Measurements from ENCODE around the gene TSSK3. TPM values are rescaled to one million over a fixed set of nuclear protein-coding genes. Genes with fewer than 3 reads are reported as not detected.

TSSK3 gene
- total and polyA plus RNA-seq, 9 of the 15 experiments (the other 6 are each of a cell fraction or from before 2014, with no cell fraction given), result 0.27 to 2.8 (median 1.9) TPM

DNA sequence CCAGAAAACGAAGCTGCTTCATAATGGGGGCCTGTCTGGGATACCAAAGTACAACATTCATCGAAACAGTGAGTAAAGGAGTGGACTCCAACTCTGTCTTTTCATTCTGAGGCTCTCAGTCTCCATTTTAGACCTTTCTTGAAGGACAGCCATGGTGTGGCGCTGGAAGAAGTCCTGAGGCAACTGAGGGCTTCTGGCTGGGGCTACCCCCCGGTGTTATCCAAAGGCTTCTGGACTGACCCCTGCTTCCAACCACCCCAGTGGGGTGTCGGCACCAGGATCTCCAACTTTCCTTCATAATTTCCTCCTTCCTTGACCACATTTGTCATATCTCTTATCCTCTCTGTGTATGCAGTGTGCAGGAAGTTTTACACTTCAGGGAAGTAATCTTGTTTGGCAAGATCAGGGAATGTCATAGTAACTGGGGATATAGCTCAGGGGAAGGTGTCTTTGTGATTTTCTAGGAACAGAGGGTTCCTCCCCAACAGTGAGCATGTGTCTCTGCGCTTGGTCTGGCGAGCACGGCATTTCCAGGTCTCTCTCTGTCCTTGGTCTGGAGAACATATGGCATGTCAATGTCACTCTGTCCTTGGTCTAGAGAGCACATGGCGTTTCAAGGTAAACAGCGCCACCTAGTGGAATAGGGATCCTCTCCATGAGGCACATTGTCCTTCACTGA, 51.3 kb downstream of the TSSK3 start (continued):
- TF ChIP-seq, protein P1, sequence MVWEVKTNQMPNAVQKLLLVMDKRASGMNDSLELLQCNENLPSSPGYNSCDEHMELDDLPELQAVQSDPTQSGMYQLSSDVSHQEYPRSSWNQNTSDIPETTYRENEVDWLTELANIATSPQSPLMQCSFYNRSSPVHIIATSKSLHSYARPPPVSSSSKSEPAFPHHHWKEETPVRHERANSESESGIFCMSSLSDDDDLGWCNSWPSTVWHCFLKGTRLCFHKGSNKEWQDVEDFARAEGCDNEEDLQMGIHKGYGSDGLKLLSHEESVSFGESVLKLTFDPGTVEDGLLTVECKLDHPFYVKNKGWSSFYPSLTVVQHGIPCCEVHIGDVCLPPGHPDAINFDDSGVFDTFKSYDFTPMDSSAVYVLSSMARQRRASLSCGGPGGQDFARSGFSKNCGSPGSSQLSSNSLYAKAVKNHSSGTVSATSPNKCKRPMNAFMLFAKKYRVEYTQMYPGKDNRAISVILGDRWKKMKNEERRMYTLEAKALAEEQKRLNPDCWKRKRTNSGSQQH (CRISPR knock-in tag; IDR thresholded peaks at IDR 0.05), result no peak
- TF ChIP-seq ATF1 (CRISPR knock-in tag; IDR thresholded peaks at IDR 0.05) (no peak), ATF1 (tag; IDR thresholded peaks at IDR 0.05) (peak; percentile 52), ZNF277 (CRISPR knock-in tag; IDR thresholded peaks at IDR 0.05; ENCODE audit: borderline replicate concordance) (no peak), CAMTA2 (CRISPR knock-in tag; conservative IDR thresholded peaks at IDR 0.05) (no peak), SMAD3 (CRISPR knock-in tag; conservative IDR thresholded peaks at IDR 0.05) (no peak), FOXA3 (CRISPR knock-in tag; conservative IDR thresholded peaks at IDR 0.05 in 1 of 2, IDR thresholded peaks at IDR 0.05 in 1 of 2) (peak in 1 of 2 experiments; percentile 29; a peak in 1 of 4 replicates), SIX5 (IDR thresholded peaks at IDR 0.05; ENCODE audit: borderline replicate concordance in 1 of 2, insufficient read depth in 1 of 2, low read depth in 1 of 2, low read length in 2 of 2) (no peak), PYGO2 (tag; IDR thresholded peaks at IDR 0.05) (no peak), MTA2 (IDR thresholded peaks at IDR 0.05; ENCODE audit: low read depth) (no peak), MTA3 (IDR thresholded peaks at IDR 0.05; ENCODE audit: borderline replicate concordance) (peak; percentile 56), STAT5A (IDR thresholded peaks at IDR 0.05; ENCODE audit: borderline replicate concordance, low read length) (no peak), RB1 (IDR thresholded peaks at IDR 0.05; ENCODE audit: low read depth) (peak; percentile 52; the same call in 1 of the 2 replicates), THRAP3 (IDR thresholded peaks at IDR 0.05; ENCODE audit: borderline replicate concordance) (no peak), ZNF143 (CRISPR knock-in tag; IDR thresholded peaks at IDR 0.05) (no peak; the same call in 1 of the 2 replicates)
- TF ChIP-seq, protein P2, sequence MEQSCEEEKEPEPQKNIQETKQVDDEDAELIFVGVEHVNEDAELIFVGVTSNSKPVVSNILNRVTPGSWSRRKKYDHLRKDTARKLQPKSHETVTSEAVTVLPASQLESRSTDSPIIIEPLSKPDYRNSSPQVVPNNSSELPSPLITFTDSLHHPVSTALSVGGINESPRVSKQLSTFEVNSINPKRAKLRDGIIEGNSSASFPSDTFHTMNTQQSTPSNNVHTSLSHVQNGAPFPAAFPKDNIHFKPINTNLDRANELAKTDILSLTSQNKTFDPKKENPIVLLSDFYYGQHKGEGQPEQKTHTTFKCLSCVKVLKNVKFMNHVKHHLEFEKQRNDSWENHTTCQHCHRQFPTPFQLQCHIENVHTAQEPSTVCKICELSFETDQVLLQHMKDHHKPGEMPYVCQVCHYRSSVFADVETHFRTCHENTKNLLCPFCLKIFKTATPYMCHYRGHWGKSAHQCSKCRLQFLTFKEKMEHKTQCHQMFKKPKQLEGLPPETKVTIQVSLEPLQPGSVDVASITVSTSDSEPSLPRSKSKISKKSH (CRISPR knock-in tag; IDR thresholded peaks at IDR 0.05), result no peak
- TF ChIP-seq, protein P3, sequence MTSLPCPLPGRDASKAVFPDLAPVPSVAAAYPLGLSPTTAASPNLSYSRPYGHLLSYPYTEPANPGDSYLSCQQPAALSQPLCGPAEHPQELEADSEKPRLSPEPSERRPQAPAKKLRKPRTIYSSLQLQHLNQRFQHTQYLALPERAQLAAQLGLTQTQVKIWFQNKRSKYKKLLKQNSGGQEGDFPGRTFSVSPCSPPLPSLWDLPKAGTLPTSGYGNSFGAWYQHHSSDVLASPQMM (CRISPR knock-in tag; IDR thresholded peaks at IDR 0.05), result no peak
- TF ChIP-seq, protein P4, sequence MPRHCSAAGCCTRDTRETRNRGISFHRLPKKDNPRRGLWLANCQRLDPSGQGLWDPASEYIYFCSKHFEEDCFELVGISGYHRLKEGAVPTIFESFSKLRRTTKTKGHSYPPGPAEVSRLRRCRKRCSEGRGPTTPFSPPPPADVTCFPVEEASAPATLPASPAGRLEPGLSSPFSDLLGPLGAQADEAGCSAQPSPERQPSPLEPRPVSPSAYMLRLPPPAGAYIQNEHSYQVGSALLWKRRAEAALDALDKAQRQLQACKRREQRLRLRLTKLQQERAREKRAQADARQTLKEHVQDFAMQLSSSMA (CRISPR knock-in tag; IDR thresholded peaks at IDR 0.05), result no peak
- TF ChIP-seq, protein P5, sequence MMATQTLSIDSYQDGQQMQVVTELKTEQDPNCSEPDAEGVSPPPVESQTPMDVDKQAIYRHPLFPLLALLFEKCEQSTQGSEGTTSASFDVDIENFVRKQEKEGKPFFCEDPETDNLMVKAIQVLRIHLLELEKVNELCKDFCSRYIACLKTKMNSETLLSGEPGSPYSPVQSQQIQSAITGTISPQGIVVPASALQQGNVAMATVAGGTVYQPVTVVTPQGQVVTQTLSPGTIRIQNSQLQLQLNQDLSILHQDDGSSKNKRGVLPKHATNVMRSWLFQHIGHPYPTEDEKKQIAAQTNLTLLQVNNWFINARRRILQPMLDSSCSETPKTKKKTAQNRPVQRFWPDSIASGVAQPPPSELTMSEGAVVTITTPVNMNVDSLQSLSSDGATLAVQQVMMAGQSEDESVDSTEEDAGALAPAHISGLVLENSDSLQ (IDR thresholded peaks at IDR 0.05), result peak; percentile 93
- TF ChIP-seq, protein P6, sequence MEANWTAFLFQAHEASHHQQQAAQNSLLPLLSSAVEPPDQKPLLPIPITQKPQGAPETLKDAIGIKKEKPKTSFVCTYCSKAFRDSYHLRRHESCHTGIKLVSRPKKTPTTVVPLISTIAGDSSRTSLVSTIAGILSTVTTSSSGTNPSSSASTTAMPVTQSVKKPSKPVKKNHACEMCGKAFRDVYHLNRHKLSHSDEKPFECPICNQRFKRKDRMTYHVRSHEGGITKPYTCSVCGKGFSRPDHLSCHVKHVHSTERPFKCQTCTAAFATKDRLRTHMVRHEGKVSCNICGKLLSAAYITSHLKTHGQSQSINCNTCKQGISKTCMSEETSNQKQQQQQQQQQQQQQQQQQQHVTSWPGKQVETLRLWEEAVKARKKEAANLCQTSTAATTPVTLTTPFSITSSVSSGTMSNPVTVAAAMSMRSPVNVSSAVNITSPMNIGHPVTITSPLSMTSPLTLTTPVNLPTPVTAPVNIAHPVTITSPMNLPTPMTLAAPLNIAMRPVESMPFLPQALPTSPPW (CRISPR knock-in tag; IDR thresholded peaks at IDR 0.05), result no peak
